ENCODE measurements around the gene FGG. TPM values are rescaled to one million over a fixed set of nuclear protein-coding genes. Genes with fewer than 3 reads are reported as not detected.

The FGG gene
- 9.8 and 127 TPM in 2 replicates for total RNA-seq (ENCODE audit: low replicate concordance)
- long read RNA-seq, transcript FGG-201 (9 exons, 1,659 nt): minor isoform, 121 of 1,393 reads
- long read RNA-seq, transcript FGG-203 (10 exons, 1,760 nt): major isoform, 1,160 of 1,393 reads
- long read RNA-seq, partial matches to known transcripts: 30 of 1,393 reads
- long read RNA-seq, other reads (novel, unspliced or antisense): 79 of 1,393 reads

DNA sequence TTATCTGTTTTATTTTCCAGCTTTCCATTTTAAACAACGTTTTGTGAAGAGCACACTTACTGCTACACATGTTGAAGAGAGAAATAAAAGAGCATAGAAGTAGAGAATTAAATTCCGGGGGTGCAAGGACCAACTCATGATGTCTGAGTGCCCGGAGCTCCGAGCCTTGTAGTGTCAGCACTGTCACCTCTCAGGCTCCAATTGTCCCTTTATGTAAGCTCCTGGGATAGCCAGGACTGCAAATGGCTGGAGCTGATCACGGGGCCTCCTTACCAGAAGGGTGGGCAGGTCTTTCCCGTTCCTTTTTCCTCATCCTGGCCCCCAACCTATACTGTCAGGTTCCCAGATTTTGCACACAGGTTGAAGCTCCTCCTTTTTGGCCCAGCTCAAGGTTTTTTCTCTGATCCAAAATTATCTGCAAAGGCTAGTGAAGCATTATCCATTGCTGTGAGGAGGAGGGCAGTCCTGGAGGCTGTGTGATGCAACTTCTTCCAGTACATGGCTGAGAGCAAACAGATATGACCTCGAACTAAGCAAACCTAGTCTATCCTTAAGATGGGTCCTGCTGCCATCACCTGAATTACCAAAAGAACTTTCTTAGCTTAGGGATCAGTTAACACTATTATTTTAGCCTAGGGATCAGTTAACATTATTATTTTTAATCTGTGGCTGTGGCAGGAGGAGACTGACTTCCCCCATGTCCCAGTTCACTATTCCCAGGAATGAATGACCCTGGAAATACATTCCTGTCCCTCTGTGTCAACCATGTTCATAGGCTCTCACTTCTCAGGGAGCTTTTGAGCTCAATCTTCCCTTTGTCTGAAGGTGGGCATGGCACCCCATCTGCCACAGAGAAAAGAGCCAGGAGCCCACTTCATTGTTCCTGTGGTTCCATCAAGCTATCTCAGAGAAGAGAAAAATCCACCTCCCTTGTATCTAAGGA, at the start of gene FGG:
TSS of gene FGG (minus strand) at position 185 of the 943 bp plus-strand sequence. CDS start at position 138, 47 bp downstream.
- no peak within 1 kb of the TSS for H3K27ac Mint-ChIP-seq
- DNase-seq (ENCODE audit: extremely low spot score, unreplicated experiment): no peak
- TF ChIP-seq, protein P1, sequence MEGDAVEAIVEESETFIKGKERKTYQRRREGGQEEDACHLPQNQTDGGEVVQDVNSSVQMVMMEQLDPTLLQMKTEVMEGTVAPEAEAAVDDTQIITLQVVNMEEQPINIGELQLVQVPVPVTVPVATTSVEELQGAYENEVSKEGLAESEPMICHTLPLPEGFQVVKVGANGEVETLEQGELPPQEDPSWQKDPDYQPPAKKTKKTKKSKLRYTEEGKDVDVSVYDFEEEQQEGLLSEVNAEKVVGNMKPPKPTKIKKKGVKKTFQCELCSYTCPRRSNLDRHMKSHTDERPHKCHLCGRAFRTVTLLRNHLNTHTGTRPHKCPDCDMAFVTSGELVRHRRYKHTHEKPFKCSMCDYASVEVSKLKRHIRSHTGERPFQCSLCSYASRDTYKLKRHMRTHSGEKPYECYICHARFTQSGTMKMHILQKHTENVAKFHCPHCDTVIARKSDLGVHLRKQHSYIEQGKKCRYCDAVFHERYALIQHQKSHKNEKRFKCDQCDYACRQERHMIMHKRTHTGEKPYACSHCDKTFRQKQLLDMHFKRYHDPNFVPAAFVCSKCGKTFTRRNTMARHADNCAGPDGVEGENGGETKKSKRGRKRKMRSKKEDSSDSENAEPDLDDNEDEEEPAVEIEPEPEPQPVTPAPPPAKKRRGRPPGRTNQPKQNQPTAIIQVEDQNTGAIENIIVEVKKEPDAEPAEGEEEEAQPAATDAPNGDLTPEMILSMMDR (conservative IDR thresholded peaks at IDR 0.05): no peak
- no peak within 1 kb of the TSS for H3K4me3 Mint-ChIP-seq
- H3K9me3 Mint-ChIP-seq: no peaks in the 10 kb centered on the region
- H3K27me3 Mint-ChIP-seq: peaks cover 14% of the 10 kb centered on the region
- H3K4me1 Mint-ChIP-seq (ENCODE audit: unreplicated experiment): no peaks in the 10 kb centered on the region
- H3K36me3 Mint-ChIP-seq: no peaks in the 10 kb centered on the region

DNA sequence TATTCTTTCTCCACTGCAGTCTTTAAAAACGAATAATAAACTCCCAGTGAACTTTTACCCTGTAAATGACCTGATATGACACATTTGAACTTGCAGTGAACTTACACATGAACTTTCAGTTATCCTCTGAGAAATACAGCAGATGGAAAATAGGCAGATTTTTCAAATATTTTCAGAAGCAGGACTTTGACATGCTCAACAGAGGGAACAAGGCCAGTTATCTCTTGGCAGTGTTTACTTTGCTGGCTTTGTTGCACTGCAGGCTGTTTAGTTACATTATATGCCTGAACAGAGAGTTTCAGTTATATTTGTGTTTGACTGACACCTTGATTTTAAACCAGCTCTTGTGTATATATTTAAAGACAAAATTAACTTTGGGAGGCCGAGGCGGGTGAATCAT, 47.6 kb upstream of the FGG start:
- H3K9me3 Mint-ChIP-seq: no peaks in the 10 kb centered on the region
- no peaks in the 10 kb centered on the region for H3K36me3 Mint-ChIP-seq
- peaks cover 5% of the 10 kb centered on the region for H3K4me1 Mint-ChIP-seq (ENCODE audit: unreplicated experiment)
- no peak overlapping the region for H3K4me3 Mint-ChIP-seq
- TF ChIP-seq, protein P1 (conservative IDR thresholded peaks at IDR 0.05): no peak
- H3K27ac Mint-ChIP-seq: no peak overlapping the region
- DNase-seq (ENCODE audit: extremely low spot score, unreplicated experiment): no peak
- H3K27me3 Mint-ChIP-seq: peaks cover 4% of the 10 kb centered on the region

DNA sequence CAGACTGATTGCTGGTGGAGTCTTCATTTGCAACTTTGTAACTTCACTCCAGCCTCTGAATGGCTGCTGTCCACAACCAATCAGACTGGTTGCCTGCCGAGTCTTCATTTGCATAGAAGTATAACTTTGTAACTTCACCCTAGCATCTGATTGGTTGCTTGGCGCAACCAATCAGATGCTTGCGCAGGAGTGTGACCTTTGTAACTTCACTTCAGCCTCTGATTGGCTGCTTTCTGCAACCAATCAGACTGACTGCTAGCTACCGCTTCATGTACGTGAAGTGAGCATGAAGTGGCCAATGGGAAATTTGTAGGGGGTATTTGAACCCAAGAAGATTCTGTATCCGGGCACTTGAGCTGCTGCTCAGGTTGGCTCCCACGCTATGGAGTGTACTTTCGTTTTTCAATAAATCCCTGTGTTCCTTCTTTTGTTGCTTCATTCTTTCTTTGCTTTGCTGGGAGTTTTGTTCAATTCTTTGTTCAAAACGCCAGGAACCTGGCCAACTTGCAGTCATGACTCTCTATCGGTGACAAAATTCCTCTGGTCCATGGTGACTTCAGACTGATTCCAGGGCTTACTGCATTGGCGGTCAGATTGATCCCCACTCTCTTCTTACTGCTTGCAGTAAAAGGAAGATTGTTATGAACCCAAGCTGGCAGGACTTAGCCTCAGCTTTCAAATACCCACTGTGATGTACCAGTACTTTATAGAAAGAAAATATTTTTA, 46.4 kb upstream of the FGG start:
- Mint-ChIP-seq H3K9me3 (no peaks in the 10 kb centered on the region), H3K27me3 (peaks cover 4% of the 10 kb centered on the region), H3K27ac (no peak overlapping the region), H3K4me1 (ENCODE audit: unreplicated experiment) (peaks cover 5% of the 10 kb centered on the region), H3K36me3 (no peaks in the 10 kb centered on the region), H3K4me3 (no peak overlapping the region)
- TF ChIP-seq, protein P1 (conservative IDR thresholded peaks at IDR 0.05): no peak
- DNase-seq (ENCODE audit: extremely low spot score, unreplicated experiment): no peak

DNA sequence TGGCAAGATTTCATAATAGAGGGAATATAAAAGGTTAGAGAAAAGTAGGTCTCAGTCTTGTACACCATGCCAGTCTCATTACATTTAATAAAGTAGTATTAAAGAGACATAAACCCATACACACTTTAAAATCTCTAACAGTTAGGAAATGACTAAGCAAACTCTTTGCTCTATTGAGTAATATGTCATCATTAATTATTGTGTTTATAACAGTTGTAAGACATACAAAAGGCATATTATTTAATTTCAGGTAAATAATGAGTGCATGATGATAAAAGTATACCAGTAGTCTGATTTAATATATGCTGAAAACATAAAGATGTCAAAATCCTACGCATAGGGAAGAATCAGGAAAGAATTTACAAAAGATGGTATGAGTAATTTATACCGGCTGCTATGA, 31.0 kb upstream of the FGG start:
- no peaks in the 10 kb centered on the region for H3K36me3 Mint-ChIP-seq
- TF ChIP-seq, protein P1 (conservative IDR thresholded peaks at IDR 0.05): no peak
- H3K27me3 Mint-ChIP-seq: peaks cover 35% of the 10 kb centered on the region
- DNase-seq (ENCODE audit: extremely low spot score, unreplicated experiment): no peak
- no peak overlapping the region for H3K27ac Mint-ChIP-seq
- H3K9me3 Mint-ChIP-seq: peaks cover 6% of the 10 kb centered on the region
- no peak overlapping the region for H3K4me3 Mint-ChIP-seq
- H3K4me1 Mint-ChIP-seq (ENCODE audit: unreplicated experiment): peaks cover 4% of the 10 kb centered on the region

DNA sequence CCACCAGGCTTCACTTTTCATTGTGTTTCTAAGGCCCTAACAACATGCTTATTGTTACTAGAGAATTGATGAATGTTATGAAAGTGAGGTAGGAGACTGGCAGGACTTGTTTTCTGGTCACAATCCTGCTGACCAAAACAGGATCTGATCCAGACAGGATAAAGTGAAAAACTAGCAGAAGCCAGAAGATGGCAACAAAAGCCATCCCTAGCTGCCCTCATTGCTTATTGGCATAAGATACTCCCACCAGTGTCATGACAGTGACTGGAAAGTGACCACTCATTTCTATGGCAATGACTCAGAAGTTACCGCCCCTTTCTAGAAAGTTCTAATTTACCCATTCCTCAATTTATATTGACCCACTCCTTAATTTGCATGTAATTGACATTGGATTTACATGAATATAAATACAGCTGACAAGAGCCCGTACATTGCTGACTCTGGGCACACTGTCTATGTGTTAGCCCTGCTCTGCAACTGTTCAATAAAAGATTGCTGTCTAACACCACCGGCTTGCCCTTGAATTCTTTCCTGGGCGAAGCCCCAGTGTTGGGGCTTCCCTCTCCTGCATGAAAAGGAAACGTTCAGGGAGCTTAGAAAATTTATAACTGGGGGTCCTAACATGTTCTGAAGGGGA, 30.0 kb upstream of the FGG start:
- H3K4me1 Mint-ChIP-seq (ENCODE audit: unreplicated experiment): peaks cover 4% of the 10 kb centered on the region
- no peak overlapping the region for H3K27ac Mint-ChIP-seq
- H3K27me3 Mint-ChIP-seq: peaks cover 37% of the 10 kb centered on the region
- no peaks in the 10 kb centered on the region for H3K36me3 Mint-ChIP-seq
- no peaks in the 10 kb centered on the region for H3K9me3 Mint-ChIP-seq
- TF ChIP-seq, protein P1 (conservative IDR thresholded peaks at IDR 0.05): no peak
- no peak overlapping the region for H3K4me3 Mint-ChIP-seq
- DNase-seq (ENCODE audit: extremely low spot score, unreplicated experiment): no peak

All from type B pancreatic cell (in vitro differentiated cells).